HG03103 (cell line): ENCODE results near the gene GBX2.
"Not testable (repeated sequence)": the region's sequence is repeated elsewhere in the genome, so short reads cannot be mapped to it uniquely, and the experiment has no call there.

Experiments used
- ATAC-seq: cut with Tn5 transposase; IDR thresholded peaks from one replicate; pipeline ENCODE4 v1.9.1; 2021; ENCODE audit warnings: low read depth; ENCODE audit not compliant: unreplicated experiment

GBX2 gene

GRCh38 chr2:236157815-236158498, 10.2 kb downstream of the GBX2 start:
- no peak for ATAC-seq

GRCh38 chr2:236157366-236157765, 10.8 kb downstream of the GBX2 start:
- ATAC-seq, result no peak

GRCh38 chr2:236156860-236157194, 11.4 kb downstream of the GBX2 start:
- ATAC-seq, result no peak

- no peak for ATAC-seq
Measured at GRCh38 chr2:236156095-236156859, 11.9 kb downstream of the GBX2 start.

GRCh38 chr2:236155406-236155805, 12.8 kb downstream of the GBX2 start:
- ATAC-seq, result no peak

- no peak for ATAC-seq
Measured at GRCh38 chr2:236146436-236146835, 21.8 kb downstream of the GBX2 start.

- ATAC-seq, result no peak
Measured at GRCh38 chr2:236143811-236144210, 24.4 kb downstream of the GBX2 start.

- not testable (repeated sequence) for ATAC-seq
Measured at GRCh38 chr2:236141616-236142015, 26.6 kb downstream of the GBX2 start.

- ATAC-seq, result no peak
Measured at GRCh38 chr2:236137066-236137465, 31.1 kb downstream of the GBX2 start.

GRCh38 chr2:236136538-236136937, 31.6 kb downstream of the GBX2 start:
- ATAC-seq, result no peak

- ATAC-seq, result no peak
Measured at GRCh38 chr2:236133410-236134012, 34.7 kb downstream of the GBX2 start.

GRCh38 chr2:236131073-236131692, 37.0 kb downstream of the GBX2 start:
- no peak for ATAC-seq

- no peak for ATAC-seq
Measured at GRCh38 chr2:236130349-236130998, 37.7 kb downstream of the GBX2 start.

GRCh38 chr2:236129935-236130334, 38.3 kb downstream of the GBX2 start:
- no peak for ATAC-seq

GRCh38 chr2:236128321-236128720, 39.9 kb downstream of the GBX2 start:
- no peak for ATAC-seq

- no peak for ATAC-seq
Measured at GRCh38 chr2:236127010-236127409, 41.2 kb downstream of the GBX2 start.

- ATAC-seq, result no peak
Measured at GRCh38 chr2:236125541-236125940, 42.6 kb downstream of the GBX2 start.

- no peak for ATAC-seq
Measured at GRCh38 chr2:236124182-236124893, 43.8 kb downstream of the GBX2 start.

- no peak for ATAC-seq
Measured at GRCh38 chr2:236123716-236124115, 44.5 kb downstream of the GBX2 start.

GRCh38 chr2:236122236-236122635, 46.0 kb downstream of the GBX2 start:
- ATAC-seq, result no peak
